T-helper 2 cell treated with Interferon-gamma antibody and Interleukin-4, amounts not matched to agents 100 ng/mL and 5 ng/mL, for 36 hours (primary cell): ENCODE results near the gene FFAR4. TPM values are rescaled to one million over a fixed set of nuclear protein-coding genes. Genes with fewer than 3 reads are reported as not detected.

Experiments used
- total RNA-seq: library from RNA; stranded (reverse); gene quantifications from 2 replicates; pipeline ENCODE4 v1.2.3, GENCODE V29; 2022

FFAR4 gene
- total RNA-seq, 1 donor from 2014 or later, result not detected

Other genes with a start within 250 kb of the FFAR4 start
- gene MYOF, start 84.3 kb upstream of the FFAR4 start, total RNA-seq, result 2.6 and 3.0 TPM in 2 replicates
- 72.5 and 73.1 TPM in 2 replicates for gene CEP55, start 70.1 kb upstream of the FFAR4 start, total RNA-seq
- gene RBP4, start 34.6 kb downstream of the FFAR4 start, total RNA-seq, result not detected in 2 replicates
- not detected in 2 replicates for gene PDE6C, start 45.9 kb downstream of the FFAR4 start, total RNA-seq
- gene FRA10AC1, start 135.9 kb downstream of the FFAR4 start, total RNA-seq, result 17.5 and 21.8 TPM in 2 replicates
- not detected in 2 replicates for gene LGI1, start 191.3 kb downstream of the FFAR4 start, total RNA-seq